K562 (cell line): ENCODE data around the gene SOBP. TPM values are rescaled to one million over a fixed set of nuclear protein-coding genes. Genes with fewer than 3 reads are reported as not detected.

ENCODE experiments used
- ATAC-seq: fragments of 200-7000 bp; cut with Tn5 transposase; 3 replicates; pipeline ENCODE4 v1.9.1; 2020; ENCODE audit warnings: moderate library complexity
- BruUV-seq: library from RNA; stranded (reverse); fragments of 400-500 nt; replicated peaks from 2 replicates; lab custom pipeline; 2021; lab: Mats Ljungman, UMichigan
- CTCF ChIA-PET: fragments of 300-600 bp; formaldehyde crosslinking; extraction: SDS; loops from one replicate; lab custom pipeline; 2021; ENCODE audit warnings: low intra/inter-chr PET ratio; lab: Yijun Ruan, JAX
- POLR2A ChIA-PET: fragments of 300-600, 350-650 bp; sonication (Branson Sonifier 250); formaldehyde crosslinking; extraction: SDS; loops from one replicate; lab custom pipeline; 2021; ENCODE audit warnings: antibody characterized with exemption, inconsistent platforms; lab: Yijun Ruan, JAX
- DNase-seq, 4 experiments: peaks; one replicate each; pipeline versions ENCODE4 v3.0.0 to v3.0.0-alpha.2; 2011 to 2018; ENCODE audit warnings: low spot score in 3 of 4, mixed read lengths in 3 of 4; ENCODE audit errors: extremely low read depth in 1 of 4
- FAIRE-seq: peaks from 2 replicates; lab custom pipeline; 2011; peaks lifted over from hg19 to GRCh38; lab: Jason Lieb, UNC
- H2AFZ ChIP-seq: 2 replicates; pipeline ENCODE4 v1.6.0; 2011; ENCODE audit warnings: low read depth, low read length, control low read depth, inconsistent platforms
- H3K27ac ChIP-seq: fragments of 200-600 bp; 3 replicates; pipeline ENCODE4 v1.8.0; 2011; ENCODE audit warnings: low read depth, mild to moderate bottlenecking, control low read depth, inconsistent platforms, low read length, moderate library complexity, mixed read lengths; ENCODE audit errors: extremely low read depth
- H3K27me3 ChIP-seq, 2 experiments: fragments of 300-600 bp in 1 of 2; 2 replicates in 1 of 2; 3 replicates in 1 of 2; pipeline versions ENCODE4 v1.6.0 to v1.8.0; 2011; ENCODE audit warnings: inconsistent platforms in 2 of 2, low read length in 2 of 2, mild to moderate bottlenecking in 1 of 2, mixed read lengths in 1 of 2, moderate library complexity in 1 of 2; ENCODE audit not compliant: control insufficient read depth in 2 of 2, insufficient read depth in 2 of 2
- H3K36me3 ChIP-seq: fragments of 300-600 bp; 3 replicates; pipeline ENCODE4 v1.8.0; 2011; ENCODE audit warnings: mild to moderate bottlenecking, low read length, inconsistent platforms; ENCODE audit not compliant: control insufficient read depth, insufficient read depth
- H3K4me1 ChIP-seq, 2 experiments: fragments of 200-600 bp in 1 of 2; replicated peaks in 1 of 2; 2 replicates in 1 of 2; 3 replicates in 1 of 2; pipeline versions ENCODE4 v1.5.1 to v1.8.0; 2011; ENCODE audit warnings: inconsistent platforms in 2 of 2, low read length in 2 of 2, mild to moderate bottlenecking in 1 of 2, mixed read lengths in 1 of 2, moderate library complexity in 1 of 2; ENCODE audit not compliant: control insufficient read depth in 2 of 2, insufficient read depth in 2 of 2
- H3K4me2 ChIP-seq: 2 replicates; pipeline ENCODE4 v1.6.1; 2011; ENCODE audit warnings: low read length, control low read depth, inconsistent platforms, mixed read lengths; ENCODE audit not compliant: insufficient read depth
- H3K4me3 ChIP-seq: fragments of 200-600 bp; sonication (generic), shearing (Covaris generic); 2 replicates; pipeline ENCODE4 v1.5.1; 2016; ENCODE audit warnings: control low read depth, inconsistent platforms
- H3K79me2 ChIP-seq: fragments of 200-600 bp; 3 replicates; pipeline ENCODE4 v1.8.0; 2011; ENCODE audit warnings: low read length, inconsistent platforms; ENCODE audit not compliant: control insufficient read depth, insufficient read depth
- H3K9ac ChIP-seq, 2 experiments: 2 replicates each; pipeline versions ENCODE4 v1.6.0 to v1.6.1; 2011; ENCODE audit warnings: low read depth in 2 of 2, low read length in 2 of 2, control low read depth in 1 of 2, inconsistent platforms in 1 of 2, mild to moderate bottlenecking in 1 of 2, mixed read lengths in 1 of 2; ENCODE audit not compliant: insufficient read depth in 1 of 2
- H3K9me1 ChIP-seq: one replicate; pipeline ENCODE4 v1.6.0; 2011; ENCODE audit warnings: inconsistent platforms, mild to moderate bottlenecking, low read length, moderate library complexity; ENCODE audit not compliant: control insufficient read depth, insufficient read depth
- H3K9me3 ChIP-seq: replicated peaks from 2 replicates; pipeline ENCODE4 v1.5.1; 2011; ENCODE audit warnings: low read depth, low read length, inconsistent platforms; ENCODE audit not compliant: control insufficient read depth, insufficient read depth
- H4K20me1 ChIP-seq: replicated peaks from 2 replicates; pipeline ENCODE4 v1.6.1; 2011; ENCODE audit warnings: low read length, inconsistent platforms, mixed read lengths; ENCODE audit not compliant: control insufficient read depth, insufficient read depth
- GATA2 ChIP-seq: sonication (generic); formaldehyde crosslinking; IDR thresholded peaks from 2 replicates; pipeline ENCODE4 v1.4.0; 2020; ENCODE audit warnings: mild to moderate bottlenecking, missing genetic modification reagents
- NFATC3 ChIP-seq: fragments of 450-650 bp; IDR thresholded peaks from 2 replicates; pipeline ENCODE4 v1.6.1; 2017; ENCODE audit warnings: mild to moderate bottlenecking
- ZKSCAN3 ChIP-seq: fragments of 250-450 bp; sonication (Bioruptor Pico); IDR thresholded peaks from 2 replicates; pipeline ENCODE4 v1.4.0; 2020
- ZNF444 ChIP-seq: fragments of 250-450 bp; sonication (Bioruptor Pico); IDR thresholded peaks from 2 replicates; pipeline ENCODE4 v1.4.0; 2020; ENCODE audit warnings: mild to moderate bottlenecking, moderate library complexity
- ZNF644 ChIP-seq: fragments of 200-800 bp; sonication (Bioruptor generic); IDR thresholded peaks from 2 replicates; pipeline ENCODE4 v1.6.1; 2016; ENCODE audit warnings: low read depth, missing genetic modification characterization, missing compliant biosample characterization
- WGBS: fragments of 100-300 bp; shearing (Covaris generic); methylation state at CpG from one replicate; pipeline ENCODE4 v1.1.6; 2016; ENCODE audit warnings: low coverage, mixed read lengths; ENCODE audit not compliant: insufficient coverage; ENCODE audit errors: missing lambda C conversion rate; 5-methylcytosine and 5-hydroxymethylcytosine counted together
- in situ Hi-C: fragments of 300-500 bp; cut with MboI; formaldehyde crosslinking; loops from 4 replicates; pipeline ENCODE4 v1.15.0; 2018; ENCODE audit warnings: inconsistent platforms, mixed read lengths
- intact Hi-C: fragments of 100-400 bp; cut with micrococcal nuclease; formaldehyde crosslinking; loops from 2 replicates; pipeline ENCODE4 v1.14.2; 2022
- polyA plus RNA-seq, 8 experiments: library from polyadenylated mRNA; depleted of rRNA in 4 of 8; stranded (reverse) in 5 of 8; unstranded in 3 of 8; fragments of >200 nt; fragmentation: Nextera tagmentation in 2 of 8; fragmentation: Illumina TruSeq in 1 of 8; extraction: Ambion mirVana in 2 of 8; extraction: Trizol in 1 of 8; gene quantifications; 2 replicates each; pipeline versions ENCODE4 v1.2.1 to v1.2.3, GENCODE V29; 2011 to 2014; ENCODE audit warnings: inconsistent platforms in 1 of 8, missing spikeins in 1 of 8
- total RNA-seq, 7 experiments: library from RNA; depleted of rRNA in 6 of 7; stranded (reverse); fragments of >200 nt in 6 of 7; fragmentation: Illumina TruSeq in 2 of 7; extraction: Trizol in 2 of 7; gene quantifications; 2 replicates each; pipeline versions ENCODE4 v1.2.1 to v1.2.3, GENCODE V29; 2011 to 2021; ENCODE audit warnings: low replicate concordance in 1 of 7
- TF ChIP-seq, protein P1 (sequence below): sonication (generic); formaldehyde crosslinking; IDR thresholded peaks from 2 replicates; pipeline ENCODE4 v1.8.1; 2023; ENCODE audit warnings: mild to moderate bottlenecking, missing genetic modification reagents
- TF ChIP-seq, protein P2 (sequence below): fragments of 450-650 bp; IDR thresholded peaks from 2 replicates; pipeline ENCODE4 v1.6.1; 2017; ENCODE audit warnings: mild to moderate bottlenecking, moderate library complexity
- TF ChIP-seq, protein P3 (sequence below): sonication (generic); formaldehyde crosslinking; IDR thresholded peaks from 2 replicates; pipeline ENCODE4 v1.8.0; 2022; ENCODE audit warnings: missing genetic modification reagents, mild to moderate bottlenecking, borderline replicate concordance

SOBP gene
- total and polyA plus RNA-seq, 9 of the 15 experiments (the other 6 are each of a cell fraction or from before 2014, with no cell fraction given) = 0.16 TPM; not detected in 8

DNA sequence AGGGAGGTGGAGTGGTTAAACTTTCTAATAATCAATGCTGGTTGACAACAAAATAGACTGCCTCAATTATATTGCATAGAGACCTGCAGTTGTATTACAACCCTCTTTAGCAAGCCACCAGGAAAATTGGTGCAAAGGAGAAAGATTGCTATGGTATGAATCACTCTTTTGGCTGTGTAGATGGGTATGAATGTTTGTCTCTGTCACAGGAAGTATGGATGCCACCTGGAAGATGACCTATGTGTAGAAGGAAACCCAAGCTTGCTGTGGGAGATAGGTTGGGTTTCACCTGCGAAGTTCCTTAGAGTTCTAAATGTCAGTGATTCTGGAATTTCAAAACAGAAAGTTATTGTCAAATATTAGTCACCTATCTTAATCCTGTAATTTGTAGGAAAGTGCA lies 134.6 kb downstream of the SOBP start:
- in situ Hi-C loops (no loop called here), intact Hi-C loops (no loop called here)
- Histone ChIP-seq H3K9me1 (no peaks in the 10 kb centered on the region), H3K4me3 (no peak overlapping the region), H4K20me1 (no peaks in the 10 kb centered on the region; the same call in 1 of the 2 replicates), H3K27ac (no peak overlapping the region), H2AFZ (no peak overlapping the region), H3K27me3 (peaks cover 0 to 4% of the 10 kb centered on the region in 2 experiments; a peak in 3 of 5 replicates), H3K9me3 (no peaks in the 10 kb centered on the region), H3K4me2 (no peak overlapping the region), H3K4me1 (no peaks in the 10 kb centered on the region), H3K36me3 (no peaks in the 10 kb centered on the region), H3K79me2 (no peaks in the 10 kb centered on the region)
- DNase-seq = no peak
- FAIRE-seq = no peak
- CTCF ChIA-PET = no interaction called here
- ATAC-seq = no peak
- TF ChIP-seq NFATC3 = no peak
- TF ChIP-seq, protein P1, sequence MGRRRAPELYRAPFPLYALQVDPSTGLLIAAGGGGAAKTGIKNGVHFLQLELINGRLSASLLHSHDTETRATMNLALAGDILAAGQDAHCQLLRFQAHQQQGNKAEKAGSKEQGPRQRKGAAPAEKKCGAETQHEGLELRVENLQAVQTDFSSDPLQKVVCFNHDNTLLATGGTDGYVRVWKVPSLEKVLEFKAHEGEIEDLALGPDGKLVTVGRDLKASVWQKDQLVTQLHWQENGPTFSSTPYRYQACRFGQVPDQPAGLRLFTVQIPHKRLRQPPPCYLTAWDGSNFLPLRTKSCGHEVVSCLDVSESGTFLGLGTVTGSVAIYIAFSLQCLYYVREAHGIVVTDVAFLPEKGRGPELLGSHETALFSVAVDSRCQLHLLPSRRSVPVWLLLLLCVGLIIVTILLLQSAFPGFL (CRISPR knock-in tag) = no peak
- no peak for TF ChIP-seq ZNF444 (CRISPR knock-in tag)
- TF ChIP-seq, protein P2, sequence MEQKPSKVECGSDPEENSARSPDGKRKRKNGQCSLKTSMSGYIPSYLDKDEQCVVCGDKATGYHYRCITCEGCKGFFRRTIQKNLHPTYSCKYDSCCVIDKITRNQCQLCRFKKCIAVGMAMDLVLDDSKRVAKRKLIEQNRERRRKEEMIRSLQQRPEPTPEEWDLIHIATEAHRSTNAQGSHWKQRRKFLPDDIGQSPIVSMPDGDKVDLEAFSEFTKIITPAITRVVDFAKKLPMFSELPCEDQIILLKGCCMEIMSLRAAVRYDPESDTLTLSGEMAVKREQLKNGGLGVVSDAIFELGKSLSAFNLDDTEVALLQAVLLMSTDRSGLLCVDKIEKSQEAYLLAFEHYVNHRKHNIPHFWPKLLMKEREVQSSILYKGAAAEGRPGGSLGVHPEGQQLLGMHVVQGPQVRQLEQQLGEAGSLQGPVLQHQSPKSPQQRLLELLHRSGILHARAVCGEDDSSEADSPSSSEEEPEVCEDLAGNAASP = no peak
- TF ChIP-seq, protein P3, sequence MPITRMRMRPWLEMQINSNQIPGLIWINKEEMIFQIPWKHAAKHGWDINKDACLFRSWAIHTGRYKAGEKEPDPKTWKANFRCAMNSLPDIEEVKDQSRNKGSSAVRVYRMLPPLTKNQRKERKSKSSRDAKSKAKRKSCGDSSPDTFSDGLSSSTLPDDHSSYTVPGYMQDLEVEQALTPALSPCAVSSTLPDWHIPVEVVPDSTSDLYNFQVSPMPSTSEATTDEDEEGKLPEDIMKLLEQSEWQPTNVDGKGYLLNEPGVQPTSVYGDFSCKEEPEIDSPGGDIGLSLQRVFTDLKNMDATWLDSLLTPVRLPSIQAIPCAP (CRISPR knock-in tag) = no peak
- no peak for TF ChIP-seq GATA2 (CRISPR knock-in tag)
- TF ChIP-seq ZKSCAN3 (CRISPR knock-in tag) = no peak
- TF ChIP-seq ZNF644 (tag) = no peak
- TF ChIP-seq, all 486 proteins: peak for 0
- 0% methylated on average over 1 of the region's 1 CpG for WGBS
- H3K9ac ChIP-seq = no peak overlapping the region
- POLR2A ChIA-PET = no interaction called here
- no TSS peak for BruUV-seq
